Muscle layer of colon (tissue), 2 donors: Measurements from ENCODE around the gene THADA.

Experiments
- H3K27ac ChIP-seq: one replicate; pipeline ENCODE4 v1.7.0; 2013; ENCODE audit warnings: low read depth, mild to moderate bottlenecking, low read length, moderate library complexity
- H3K27me3 ChIP-seq, 2 donors: one replicate each; pipeline ENCODE4 v1.7.0; 2013; ENCODE audit warnings: low read length in 2 of 2, mild to moderate bottlenecking in 2 of 2; ENCODE audit not compliant: insufficient read depth in 2 of 2, control insufficient read depth in 1 of 2
- H3K36me3 ChIP-seq: one replicate; pipeline ENCODE4 v1.7.0; 2013; ENCODE audit warnings: mild to moderate bottlenecking, low read length; ENCODE audit not compliant: insufficient read depth
- H3K4me1 ChIP-seq: one replicate; pipeline ENCODE4 v1.7.0; 2013; ENCODE audit warnings: mild to moderate bottlenecking, low read length; ENCODE audit not compliant: insufficient read depth
- H3K4me3 ChIP-seq, 2 donors: one replicate each; pipeline ENCODE4 v1.7.0; 2013; ENCODE audit warnings: low read length in 2 of 2, low read depth in 1 of 2, mild to moderate bottlenecking in 1 of 2, moderate library complexity in 1 of 2
- H3K9ac ChIP-seq: one replicate; pipeline ENCODE4 v1.7.0; 2013; ENCODE audit warnings: low read length
- H3K9me3 ChIP-seq: one replicate; pipeline ENCODE4 v1.7.0; 2013; ENCODE audit warnings: mild to moderate bottlenecking, low read length
- donor health status: abdominal sarcoma.
- donor health status: Adenocarcinoma of cecum.

THADA gene

GRCh38 chr2:43459446-43460173, 136.2 kb downstream of the THADA start:
- no peak overlapping the region for H3K9ac ChIP-seq
- H3K27me3 ChIP-seq: no peaks in the 10 kb centered on the region
- no peak overlapping the region for H3K4me3 ChIP-seq
- H3K27ac ChIP-seq: no peak overlapping the region
- peaks cover 77% of the 10 kb centered on the region for H3K4me1 ChIP-seq
- H3K9me3 ChIP-seq: no peaks in the 10 kb centered on the region
- H3K36me3 ChIP-seq: no peaks in the 10 kb centered on the region

- Histone ChIP-seq H3K9ac (no peak overlapping the region), H3K36me3 (no peaks in the 10 kb centered on the region), H3K4me1 (peaks cover 73% of the 10 kb centered on the region), H3K9me3 (no peaks in the 10 kb centered on the region), H3K27me3 (no peaks in the 10 kb centered on the region), H3K27ac (no peak overlapping the region), H3K4me3 (no peak overlapping the region)
Measured at GRCh38 chr2:43458014-43458628, 137.7 kb downstream of the THADA start.

DNA sequence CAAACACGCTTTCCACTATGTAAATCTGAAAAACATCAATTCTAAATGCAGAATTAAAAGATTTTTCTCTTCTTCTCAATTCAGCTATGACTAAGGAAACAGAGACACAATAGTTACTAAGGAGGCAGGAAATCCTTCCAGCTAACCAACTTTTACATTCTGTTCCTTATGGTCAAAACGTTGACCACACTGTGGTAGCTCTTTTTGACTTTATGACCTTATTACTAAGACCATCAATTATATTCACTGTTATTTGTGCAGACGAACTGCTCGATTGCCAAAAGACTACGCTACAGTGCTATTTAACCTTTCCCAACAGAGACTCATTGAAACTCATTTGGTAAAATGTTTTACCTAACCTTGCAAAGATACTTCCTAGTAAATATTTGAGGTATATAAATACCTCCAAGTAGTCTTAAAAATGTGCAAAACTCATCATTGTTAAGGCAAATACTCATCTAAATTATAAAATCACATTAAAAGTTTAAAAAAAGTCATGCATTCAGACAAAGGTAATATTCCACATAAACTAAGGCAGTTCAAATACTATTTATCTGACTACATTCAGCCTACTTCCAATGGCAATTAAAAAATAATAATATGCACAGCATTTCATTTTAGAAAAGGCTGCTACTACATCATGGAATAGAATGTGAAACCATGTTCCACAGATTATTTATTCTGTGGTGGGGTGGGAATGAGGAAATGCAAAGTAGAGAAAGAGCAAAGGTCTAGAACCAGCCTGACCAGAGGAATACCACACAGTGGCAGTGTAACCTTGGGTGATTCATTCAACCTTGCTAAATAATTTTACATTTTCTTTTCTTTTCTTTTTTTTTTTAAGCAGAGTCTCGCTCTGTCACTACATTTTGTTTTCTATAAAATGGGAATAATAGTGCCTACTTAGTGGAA, 139.9 kb downstream of the THADA start:
- Histone ChIP-seq H3K4me1 (peaks cover 55% of the 10 kb centered on the region), H3K9me3 (no peaks in the 10 kb centered on the region), H3K36me3 (no peaks in the 10 kb centered on the region), H3K27ac (no peak overlapping the region), H3K27me3 (no peaks in the 10 kb centered on the region), H3K9ac (no peak overlapping the region), H3K4me3 (no peak overlapping the region)

DNA sequence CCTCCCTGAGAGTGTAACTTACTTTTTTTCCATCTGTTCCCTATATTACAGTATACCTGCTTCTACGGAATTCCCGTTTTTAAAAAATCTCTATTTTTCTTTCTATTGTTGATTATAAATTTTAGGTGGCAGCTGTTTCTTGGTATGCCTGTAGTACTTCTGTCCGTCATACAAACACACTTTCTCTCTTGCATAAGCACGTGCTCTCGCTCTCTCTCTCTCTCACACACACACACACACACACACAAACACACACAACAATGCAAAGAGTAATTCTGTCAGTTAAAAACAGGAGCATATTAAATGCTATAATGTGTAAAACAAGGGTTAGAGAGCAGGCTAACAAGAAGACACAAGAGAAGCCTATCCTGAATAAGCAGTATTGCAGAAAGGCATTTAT, 140.5 kb downstream of the THADA start:
- Histone ChIP-seq H3K36me3 (no peaks in the 10 kb centered on the region), H3K4me1 (peaks cover 48% of the 10 kb centered on the region), H3K4me3 (no peak overlapping the region), H3K9ac (no peak overlapping the region), H3K9me3 (no peaks in the 10 kb centered on the region), H3K27ac (no peak overlapping the region), H3K27me3 (no peaks in the 10 kb centered on the region)

GRCh38 chr2:43454791-43455190, 141.0 kb downstream of the THADA start:
- Histone ChIP-seq H3K27me3 (no peaks in the 10 kb centered on the region), H3K4me3 (no peak overlapping the region), H3K27ac (no peak overlapping the region), H3K36me3 (no peaks in the 10 kb centered on the region), H3K4me1 (peaks cover 44% of the 10 kb centered on the region), H3K9ac (no peak overlapping the region), H3K9me3 (no peaks in the 10 kb centered on the region)

GRCh38 chr2:43453179-43454170, 142.4 kb downstream of the THADA start:
- H3K9ac ChIP-seq: no peak overlapping the region
- no peaks in the 10 kb centered on the region for H3K9me3 ChIP-seq
- peaks cover 36% of the 10 kb centered on the region for H3K4me1 ChIP-seq
- no peak overlapping the region for H3K27ac ChIP-seq
- no peak overlapping the region for H3K4me3 ChIP-seq
- H3K36me3 ChIP-seq: no peaks in the 10 kb centered on the region
- no peaks in the 10 kb centered on the region for H3K27me3 ChIP-seq

DNA sequence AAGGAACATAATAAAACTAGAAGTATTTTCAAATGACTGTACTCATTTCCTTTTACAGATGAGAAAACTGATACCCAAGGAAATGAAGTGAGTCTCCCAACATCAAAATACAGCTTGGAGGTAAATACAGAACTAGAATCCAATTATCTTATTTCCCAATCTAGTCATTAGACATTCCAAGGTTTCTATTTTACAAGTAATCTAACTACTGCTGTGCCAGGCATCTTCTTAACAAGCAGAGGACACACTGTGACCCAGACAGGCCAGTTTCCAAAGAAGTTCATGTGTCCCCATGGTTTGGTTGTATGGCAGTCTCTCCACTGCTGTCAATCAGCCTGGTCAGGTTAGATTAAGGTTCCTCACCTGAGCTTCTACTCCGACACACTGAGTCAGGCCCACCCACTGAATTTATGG, 143.5 kb downstream of the THADA start:
- Histone ChIP-seq H3K36me3 (no peaks in the 10 kb centered on the region), H3K4me3 (no peak overlapping the region), H3K9me3 (no peaks in the 10 kb centered on the region), H3K4me1 (peaks cover 28% of the 10 kb centered on the region), H3K9ac (no peak overlapping the region), H3K27me3 (no peaks in the 10 kb centered on the region), H3K27ac (no peak overlapping the region)

- Histone ChIP-seq H3K4me1 (peaks cover 20% of the 10 kb centered on the region), H3K9ac (no peak overlapping the region), H3K27ac (no peak overlapping the region), H3K4me3 (no peak overlapping the region), H3K36me3 (peaks cover 5% of the 10 kb centered on the region), H3K27me3 (no peaks in the 10 kb centered on the region), H3K9me3 (no peaks in the 10 kb centered on the region)
Measured at GRCh38 chr2:43450617-43451016, 145.2 kb downstream of the THADA start.

GRCh38 chr2:43448822-43449110, 147.1 kb downstream of the THADA start:
- no peaks in the 10 kb centered on the region for H3K9me3 ChIP-seq
- no peak overlapping the region for H3K27ac ChIP-seq
- H3K36me3 ChIP-seq: peaks cover 5% of the 10 kb centered on the region
- H3K4me1 ChIP-seq: peaks cover 29% of the 10 kb centered on the region
- no peaks in the 10 kb centered on the region for H3K27me3 ChIP-seq
- no peak overlapping the region for H3K4me3 ChIP-seq
- no peak overlapping the region for H3K9ac ChIP-seq

DNA sequence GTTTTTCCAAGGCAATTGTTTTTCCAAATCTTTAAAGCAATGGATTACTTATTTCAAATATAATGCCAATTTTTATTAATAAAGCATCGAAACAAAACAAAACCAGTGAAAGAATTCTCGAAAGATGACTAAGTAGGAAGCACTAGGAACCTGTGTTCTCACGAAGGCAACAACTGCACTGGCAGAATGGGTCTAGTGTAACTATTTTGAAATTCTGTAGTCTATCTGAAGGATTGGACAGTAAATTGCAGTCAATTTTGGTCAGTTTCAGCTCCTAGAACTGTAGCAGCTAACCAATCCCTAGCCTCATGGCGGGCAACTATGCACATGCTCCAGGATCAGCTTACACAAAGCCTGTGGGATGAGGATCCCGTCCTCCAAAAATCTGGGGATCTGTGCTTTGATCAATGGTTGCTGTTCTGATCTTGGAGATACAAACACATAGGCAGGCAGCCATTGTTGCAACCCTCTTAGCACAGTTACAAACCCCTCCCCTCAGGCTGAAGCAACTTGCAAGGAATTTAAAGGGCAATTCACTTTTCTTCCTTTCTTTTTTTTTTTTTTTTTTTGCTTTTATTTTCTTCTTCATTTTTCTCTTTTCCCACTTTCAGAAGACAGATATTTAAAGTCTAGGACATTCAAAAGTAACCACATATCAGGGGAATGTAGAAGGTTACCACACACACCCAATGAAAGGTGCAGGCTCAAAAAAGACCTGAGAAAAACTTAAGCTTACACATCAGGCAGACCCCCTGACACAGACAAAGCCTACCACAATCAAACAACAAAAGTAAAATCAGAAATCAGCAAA, 147.6 kb downstream of the THADA start:
- H3K9me3 ChIP-seq: no peaks in the 10 kb centered on the region
- H3K27ac ChIP-seq: no peak overlapping the region
- H3K36me3 ChIP-seq: peaks cover 5% of the 10 kb centered on the region
- H3K27me3 ChIP-seq: no peaks in the 10 kb centered on the region
- H3K4me1 ChIP-seq: peaks cover 27% of the 10 kb centered on the region
- no peak overlapping the region for H3K9ac ChIP-seq
- no peak overlapping the region for H3K4me3 ChIP-seq
